ENCODE results near the gene TRAPPC12.
"Not testable (repeated sequence)": the region's sequence is repeated elsewhere in the genome, so short reads cannot be mapped to it uniquely, and the experiment has no call there.

Gene TRAPPC12

DNA sequence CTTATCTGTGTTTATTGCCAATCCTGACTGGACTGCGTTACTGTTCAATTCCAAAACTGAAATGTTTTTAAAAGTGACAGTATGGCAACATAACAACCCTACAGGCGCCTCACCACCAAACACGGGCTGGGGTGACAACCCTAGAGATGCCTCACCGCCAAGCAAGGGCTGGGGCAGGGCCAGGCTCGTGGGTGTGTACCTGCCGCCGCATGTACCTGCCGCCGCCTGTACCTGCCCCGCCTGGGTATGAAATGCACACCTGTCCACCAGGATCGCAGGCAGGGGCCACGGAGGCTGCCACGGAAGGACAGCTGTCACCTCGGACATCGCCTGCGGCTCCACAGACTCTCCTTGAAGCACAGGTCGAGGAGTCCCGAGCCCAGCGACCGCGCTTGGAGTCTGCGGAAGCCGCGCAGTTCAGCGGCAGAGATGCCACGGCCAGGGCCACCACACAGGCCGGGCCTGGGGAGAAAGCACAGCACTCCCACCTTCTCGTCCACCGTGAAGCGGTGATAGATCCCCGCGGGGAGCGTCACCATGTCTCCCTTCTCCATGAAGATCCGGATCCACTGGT, 120.9 kb downstream of the TRAPPC12 start:
- no peak overlapping the region for H3K4me3 ChIP-seq (ENCODE audit: low read depth, low read length)
- TF ChIP-seq, protein P1, sequence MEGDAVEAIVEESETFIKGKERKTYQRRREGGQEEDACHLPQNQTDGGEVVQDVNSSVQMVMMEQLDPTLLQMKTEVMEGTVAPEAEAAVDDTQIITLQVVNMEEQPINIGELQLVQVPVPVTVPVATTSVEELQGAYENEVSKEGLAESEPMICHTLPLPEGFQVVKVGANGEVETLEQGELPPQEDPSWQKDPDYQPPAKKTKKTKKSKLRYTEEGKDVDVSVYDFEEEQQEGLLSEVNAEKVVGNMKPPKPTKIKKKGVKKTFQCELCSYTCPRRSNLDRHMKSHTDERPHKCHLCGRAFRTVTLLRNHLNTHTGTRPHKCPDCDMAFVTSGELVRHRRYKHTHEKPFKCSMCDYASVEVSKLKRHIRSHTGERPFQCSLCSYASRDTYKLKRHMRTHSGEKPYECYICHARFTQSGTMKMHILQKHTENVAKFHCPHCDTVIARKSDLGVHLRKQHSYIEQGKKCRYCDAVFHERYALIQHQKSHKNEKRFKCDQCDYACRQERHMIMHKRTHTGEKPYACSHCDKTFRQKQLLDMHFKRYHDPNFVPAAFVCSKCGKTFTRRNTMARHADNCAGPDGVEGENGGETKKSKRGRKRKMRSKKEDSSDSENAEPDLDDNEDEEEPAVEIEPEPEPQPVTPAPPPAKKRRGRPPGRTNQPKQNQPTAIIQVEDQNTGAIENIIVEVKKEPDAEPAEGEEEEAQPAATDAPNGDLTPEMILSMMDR (IDR thresholded peaks at IDR 0.05; ENCODE audit: borderline replicate concordance, insufficient read depth, low read depth, low read length): no peak

DNA sequence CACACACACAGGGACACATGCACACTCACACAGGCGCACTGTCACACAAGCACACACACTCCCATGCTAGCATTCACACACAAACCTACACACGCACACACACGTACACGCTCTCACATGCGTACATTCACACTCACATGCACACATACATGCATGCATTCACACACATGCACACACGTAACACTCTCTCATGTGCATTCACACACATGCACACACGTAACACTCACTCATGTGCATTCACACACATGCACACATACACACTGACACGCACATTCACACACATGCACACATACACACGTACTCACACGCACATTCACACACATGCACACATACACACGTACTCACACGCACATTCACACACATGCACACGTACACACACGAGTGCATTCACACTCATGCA, 123.6 kb downstream of the TRAPPC12 start:
- TF ChIP-seq, protein P1 (IDR thresholded peaks at IDR 0.05; ENCODE audit: borderline replicate concordance, insufficient read depth, low read depth, low read length): no peak
- no peak overlapping the region for H3K4me3 ChIP-seq (ENCODE audit: low read depth, low read length)

DNA sequence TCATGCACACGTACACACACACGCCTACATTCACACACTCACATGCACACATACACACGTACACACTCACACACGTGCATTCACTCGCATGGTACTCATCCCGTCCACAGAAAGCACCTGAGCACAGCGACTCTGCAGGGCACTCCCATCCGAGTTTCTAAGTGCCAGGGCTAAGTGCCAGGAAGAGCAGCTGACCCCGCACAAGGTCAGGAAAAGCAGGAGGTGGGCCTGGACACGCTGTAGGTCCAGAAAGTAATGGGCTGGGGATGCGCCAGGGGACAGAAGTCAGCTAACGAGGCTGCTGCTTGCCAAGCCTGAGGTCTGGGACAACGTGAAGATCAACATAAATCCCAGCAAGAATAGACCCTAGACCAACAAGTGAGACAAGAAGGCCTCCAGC, 124.0 kb downstream of the TRAPPC12 start:
- H3K4me3 ChIP-seq (ENCODE audit: low read depth, low read length): no peak overlapping the region
- TF ChIP-seq, protein P1 (IDR thresholded peaks at IDR 0.05; ENCODE audit: borderline replicate concordance, insufficient read depth, low read depth, low read length): no peak

DNA sequence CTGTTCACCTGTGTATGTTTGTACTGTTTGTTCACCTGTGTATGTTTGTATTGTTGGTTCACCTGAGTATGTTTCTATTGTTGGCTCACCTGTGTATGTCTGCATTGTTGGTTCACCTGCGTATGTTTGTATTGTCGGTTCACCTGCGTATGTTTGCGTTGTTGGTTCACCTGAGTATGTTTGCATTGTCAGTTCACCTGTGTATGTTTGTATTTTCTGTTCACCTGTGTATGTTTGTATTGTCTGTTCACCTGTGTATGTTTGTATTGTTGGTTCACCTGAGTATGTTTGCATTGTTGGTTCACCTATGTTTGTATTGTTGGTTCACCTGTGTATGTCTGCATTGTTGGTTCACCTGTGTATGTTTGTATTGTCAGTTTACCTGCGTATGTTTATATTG, 125.2 kb downstream of the TRAPPC12 start:
- H3K4me3 ChIP-seq (ENCODE audit: low read depth, low read length): no peak overlapping the region
- TF ChIP-seq, protein P1 (IDR thresholded peaks at IDR 0.05; ENCODE audit: borderline replicate concordance, insufficient read depth, low read depth, low read length): no peak

DNA sequence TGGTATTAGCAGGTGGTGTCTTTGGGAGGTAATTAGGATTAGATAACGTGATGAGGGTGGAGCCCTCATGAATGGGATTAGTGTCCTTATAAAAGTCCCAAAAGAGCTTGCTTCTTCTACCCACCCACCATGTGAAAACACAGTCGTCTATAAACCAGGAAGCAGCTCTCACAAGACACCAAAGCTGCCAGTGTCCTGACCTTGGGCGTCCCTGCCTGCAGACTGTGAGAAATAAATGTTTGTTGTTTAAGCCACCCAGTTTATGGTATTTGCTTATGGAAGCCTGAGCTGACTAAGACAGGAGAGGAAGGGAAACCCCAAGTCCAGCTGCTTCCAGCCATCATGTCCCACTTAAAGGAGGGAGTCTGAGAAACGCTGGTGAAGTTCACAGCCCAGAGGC, 126.3 kb downstream of the TRAPPC12 start:
- no peak overlapping the region for H3K4me3 ChIP-seq (ENCODE audit: low read depth, low read length)
- TF ChIP-seq, protein P1 (IDR thresholded peaks at IDR 0.05; ENCODE audit: borderline replicate concordance, insufficient read depth, low read depth, low read length): no peak

DNA sequence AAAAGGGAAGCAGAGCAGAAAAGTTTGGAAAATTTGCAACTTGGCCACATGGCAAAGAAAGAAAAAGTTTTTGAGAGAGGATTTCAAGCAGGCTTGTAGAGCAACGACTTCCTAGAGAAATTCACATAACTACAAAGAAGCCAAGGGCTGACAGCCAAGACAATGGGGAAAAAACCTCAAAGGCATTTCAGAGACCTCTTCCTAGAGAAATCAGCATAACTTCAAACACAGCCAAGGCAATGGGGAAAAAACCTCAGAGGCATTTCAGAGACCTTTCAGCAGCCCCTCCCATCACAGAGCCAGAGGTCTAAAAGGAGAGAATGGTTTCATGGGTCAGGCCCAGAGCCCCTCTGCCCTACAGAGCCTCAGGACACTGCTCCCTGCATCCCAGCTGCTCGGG, 132.6 kb downstream of the TRAPPC12 start:
- TF ChIP-seq, protein P1 (IDR thresholded peaks at IDR 0.05; ENCODE audit: borderline replicate concordance, insufficient read depth, low read depth, low read length): no peak
- no peak overlapping the region for H3K4me3 ChIP-seq (ENCODE audit: low read depth, low read length)

DNA sequence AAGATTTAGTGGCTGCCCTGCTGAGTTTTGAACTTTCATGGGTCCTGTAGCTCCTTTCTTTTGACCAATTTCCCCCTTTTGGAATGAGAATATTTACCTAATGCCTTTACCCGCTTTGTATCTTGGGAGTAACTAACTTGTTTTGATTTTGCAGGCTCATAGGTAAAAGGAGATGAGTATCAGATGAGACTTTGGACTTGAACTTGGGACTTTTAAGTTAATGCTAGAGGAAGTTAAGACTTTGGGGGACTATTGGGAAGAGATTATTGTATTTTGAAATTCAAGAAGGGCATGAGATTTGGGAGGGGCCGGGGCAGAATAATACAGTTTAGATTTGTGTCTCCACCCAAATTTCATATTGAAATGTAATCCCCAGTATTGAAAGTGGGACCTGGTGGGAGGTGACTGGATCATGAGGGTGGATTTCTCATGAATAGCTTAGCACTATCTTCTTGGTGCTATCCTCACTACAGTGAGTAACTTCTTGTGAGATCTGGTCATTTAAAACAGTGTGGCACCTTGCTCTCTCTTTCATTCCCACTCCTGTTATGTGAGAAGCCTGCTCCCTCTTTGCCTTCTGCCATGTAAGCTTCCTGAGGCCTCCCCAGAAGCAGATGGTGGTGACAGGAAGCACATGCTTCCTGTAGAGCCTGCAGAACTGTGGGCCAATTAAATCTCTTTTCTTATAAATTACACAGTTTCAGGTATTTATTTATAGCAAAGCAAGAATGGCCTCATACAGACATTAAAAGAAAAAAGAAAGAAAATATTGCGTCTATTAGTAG, 133.7 kb downstream of the TRAPPC12 start:
- TF ChIP-seq, protein P1 (IDR thresholded peaks at IDR 0.05; ENCODE audit: borderline replicate concordance, insufficient read depth, low read depth, low read length): no peak
- no peak overlapping the region for H3K4me3 ChIP-seq (ENCODE audit: low read depth, low read length)

DNA sequence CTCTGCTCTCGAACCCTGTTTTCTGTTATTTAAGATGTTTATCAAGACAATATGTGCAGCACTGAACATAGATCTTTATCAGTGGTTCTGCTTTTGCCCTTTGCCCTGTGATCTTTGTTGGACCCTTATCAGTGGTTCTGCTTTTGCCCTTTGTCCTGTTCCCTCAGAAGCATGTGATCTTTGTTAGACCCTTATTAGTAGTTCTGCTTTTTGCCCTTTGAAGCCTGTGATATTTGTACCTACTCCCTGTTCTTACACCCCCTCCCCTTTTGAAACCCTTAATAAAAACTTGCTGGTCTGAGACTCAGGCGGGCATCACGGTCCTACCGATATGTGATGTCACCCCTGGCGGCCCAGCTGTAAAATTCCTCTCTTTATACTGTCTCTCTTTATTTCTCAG, 135.9 kb downstream of the TRAPPC12 start:
- not testable (repeated sequence) for H3K4me3 ChIP-seq (ENCODE audit: low read depth, low read length)

All from GM12875 (cell line).